Activated CD4-positive, alpha-beta memory T cell treated with anti-CD3 and anti-CD28 coated beads for 36 hours (primary cell): ENCODE measurements around the gene TAF11. TPM values are rescaled to one million over a fixed set of nuclear protein-coding genes. Genes with fewer than 3 reads are reported as not detected.
A peak's percentile ranks its signal among the peaks of the same experiment; 100 is the strongest.
"Not testable (repeated sequence)": the region's sequence is repeated elsewhere in the genome, so short reads cannot be mapped to it uniquely, and the experiment has no call there.

Source experiments
- CTCF ChIA-PET: fragments of 350-600 bp; sonication (Branson Sonifier 250); formaldehyde crosslinking; loops from one replicate; lab custom pipeline; 2021; ENCODE audit warnings: antibody characterized with exemption, inconsistent platforms; lab: Charles Lee
- POLR2A ChIA-PET: fragments of 350-600 bp; sonication (Branson Sonifier 250); formaldehyde crosslinking; loops from one replicate; lab custom pipeline; 2021; ENCODE audit warnings: antibody characterized with exemption; lab: Charles Lee
- DNase-seq: peaks from one replicate; pipeline ENCODE4 v3.0.0-alpha.2; 2020
- H3K27ac Mint-ChIP-seq: one replicate; pipeline ENCODE4 v1.8.0; 2021; ENCODE audit warnings: mixed read lengths
- H3K27me3 Mint-ChIP-seq: one replicate; pipeline ENCODE4 v1.8.0; 2021; ENCODE audit warnings: mixed read lengths
- H3K36me3 Mint-ChIP-seq: one replicate; pipeline ENCODE4 v1.8.0; 2021; ENCODE audit warnings: mixed read lengths
- H3K4me1 Mint-ChIP-seq: one replicate; pipeline ENCODE4 v1.8.0; 2021; ENCODE audit warnings: low read depth, mixed read lengths
- H3K4me3 Mint-ChIP-seq: one replicate; pipeline ENCODE4 v1.8.0; 2021; ENCODE audit warnings: mild to moderate bottlenecking, mixed read lengths
- H3K9me3 Mint-ChIP-seq: one replicate; pipeline ENCODE4 v1.8.0; 2021; ENCODE audit warnings: mixed read lengths
- intact Hi-C: fragments of 100-400 bp; cut with micrococcal nuclease; formaldehyde crosslinking; loops from one replicate; pipeline ENCODE4 v1.15.1; 2023
- total RNA-seq, 2 experiments: library from RNA; stranded (reverse); gene quantifications; one replicate each; pipeline ENCODE4 v1.2.3, GENCODE V29; 2021

Gene TAF11, protein sequence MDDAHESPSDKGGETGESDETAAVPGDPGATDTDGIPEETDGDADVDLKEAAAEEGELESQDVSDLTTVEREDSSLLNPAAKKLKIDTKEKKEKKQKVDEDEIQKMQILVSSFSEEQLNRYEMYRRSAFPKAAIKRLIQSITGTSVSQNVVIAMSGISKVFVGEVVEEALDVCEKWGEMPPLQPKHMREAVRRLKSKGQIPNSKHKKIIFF
- total RNA-seq: 10 to 100 TPM; 27.2 to 29.0 TPM

DNA sequence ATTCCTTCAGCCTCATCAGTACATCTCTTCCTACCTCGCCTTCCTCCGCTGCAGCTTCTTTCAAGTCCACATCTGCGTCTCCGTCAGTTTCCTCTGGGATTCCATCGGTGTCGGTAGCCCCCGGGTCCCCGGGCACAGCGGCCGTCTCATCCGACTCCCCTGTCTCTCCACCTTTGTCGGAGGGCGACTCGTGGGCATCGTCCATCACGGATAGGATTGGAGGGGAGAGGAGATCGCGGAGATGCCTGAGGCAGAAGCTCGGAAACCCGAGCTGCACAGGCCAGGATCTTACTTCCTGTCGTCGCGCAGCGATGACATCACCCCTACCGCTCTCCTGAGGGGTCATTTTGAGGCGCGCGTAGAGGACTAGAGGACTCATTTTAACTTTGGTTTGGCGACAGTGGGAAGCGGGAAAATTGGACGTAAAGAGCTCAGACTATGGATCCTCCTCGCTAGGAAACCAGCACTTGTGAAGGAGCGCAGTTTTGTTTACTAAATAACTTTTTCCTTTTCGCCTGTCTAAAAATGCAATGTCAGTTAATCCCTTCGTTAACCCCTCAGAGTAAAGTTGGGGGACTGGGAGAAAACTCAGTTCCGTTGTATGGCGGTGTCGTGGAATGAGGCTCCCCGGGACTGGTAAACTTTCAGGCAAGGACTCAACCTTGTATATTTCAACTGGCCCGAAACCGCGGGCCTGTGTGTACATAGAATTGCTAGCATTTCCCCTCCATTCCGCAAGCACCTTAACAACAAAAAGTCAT lies at the start of gene TAF11:
Gene TAF11 (minus strand): TSS at position 290 of the 761 bp plus-strand sequence. CDS start 85 bp downstream, at position 205.
- peaks cover 25% of the 10 kb centered on the region for H3K36me3 Mint-ChIP-seq
- CTCF ChIA-PET: interaction anchor here (0.6 to 2.5 kb wide), 9 partner anchors 25 to 371 kb away, joined by 3 to 11 read pairs (median 3); partner anchors contain the start of genes BLTP3A and SNRPC
- intact Hi-C loops: loop anchor here (1.0 to 2.0 kb wide), 2 partner anchors 95 to 131 kb away; partner anchors contain the start of genes BLTP3A and SNRPC
- peaks cover 3% of the 10 kb centered on the region for H3K9me3 Mint-ChIP-seq
- peaks cover 43% of the 10 kb centered on the region for H3K4me1 Mint-ChIP-seq
- POLR2A ChIA-PET: interaction anchor here (0.5 to 3.3 kb wide), 9 partner anchors 13 to 651 kb away, joined by 3 to 19 read pairs (median 4); partner anchors contain the start of genes BLTP3A, HMGA1 and SNRPC
- DNase-seq: peak; percentile 95
- peak within 1 kb of the TSS; percentile 98 for H3K27ac Mint-ChIP-seq
- H3K27me3 Mint-ChIP-seq: no peaks in the 10 kb centered on the region
- H3K4me3 Mint-ChIP-seq: peak within 1 kb of the TSS; percentile 100

- POLR2A ChIA-PET: no interaction called here
- Mint-ChIP-seq H3K9me3 (no peaks in the 10 kb centered on the region), H3K27ac (no peak overlapping the region), H3K4me1 (no peaks in the 10 kb centered on the region), H3K36me3 (peaks cover 1% of the 10 kb centered on the region), H3K4me3 (no peak overlapping the region), H3K27me3 (no peaks in the 10 kb centered on the region)
- DNase-seq: no peak
- intact Hi-C loops: no loop called here
- CTCF ChIA-PET: no interaction called here
These were observed 46.7 kb upstream of the TAF11 start for GRCh38 chr6:34934516-34934915.

DNA sequence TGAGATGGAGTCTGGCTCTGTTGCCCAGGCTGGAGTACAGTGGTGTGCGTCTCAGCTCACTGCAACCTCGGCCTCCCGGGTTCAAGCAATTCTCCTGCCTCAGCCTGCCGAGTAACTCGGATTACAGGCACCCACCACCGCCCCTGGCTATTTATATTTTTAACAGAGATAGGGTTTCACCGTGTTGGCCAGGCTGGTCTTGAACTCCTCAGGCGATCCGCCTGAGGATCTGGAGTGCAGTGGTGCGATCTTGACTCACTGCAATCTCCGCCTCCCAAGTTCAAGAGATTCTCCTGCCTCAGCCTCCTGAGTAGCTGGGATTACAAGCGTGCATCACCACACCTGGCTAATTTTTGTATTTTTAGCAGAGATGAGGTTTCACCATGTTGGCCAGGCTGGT lies 44.4 kb upstream of the TAF11 start:
- CTCF ChIA-PET: interaction anchor here (1.0 kb wide), 1 partner anchor 207 kb away, joined by 3 read pairs; no protein-coding TSS in a partner anchor
- POLR2A ChIA-PET, H3K36me3 Mint-ChIP-seq, intact Hi-C loops, H3K4me1 Mint-ChIP-seq, H3K9me3 Mint-ChIP-seq, H3K27ac Mint-ChIP-seq, DNase-seq, H3K4me3 Mint-ChIP-seq, H3K27me3 Mint-ChIP-seq: not testable (repeated sequence)

DNA sequence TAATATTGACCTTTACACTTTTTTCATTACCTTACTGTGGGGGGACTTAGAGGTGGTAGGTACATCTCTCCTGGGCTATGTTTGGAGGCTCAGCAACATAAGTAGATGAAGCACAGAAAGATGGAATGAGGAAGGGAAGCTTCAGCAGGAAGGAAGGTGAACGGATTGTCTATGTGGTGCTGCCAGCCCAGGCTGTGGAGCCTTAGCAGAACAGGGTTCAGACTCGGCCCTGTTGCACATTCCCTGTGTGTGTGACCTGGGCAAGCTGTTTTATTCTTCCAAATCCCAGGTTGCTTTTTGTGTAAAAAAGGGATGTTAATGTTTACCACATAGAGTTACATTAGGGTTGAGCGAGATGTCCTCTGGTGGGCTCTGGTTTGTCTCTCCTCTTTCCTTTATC lies 42.4 kb upstream of the TAF11 start:
- H3K4me1 Mint-ChIP-seq: no peaks in the 10 kb centered on the region
- ChIA-PET POLR2A (no interaction called here), CTCF (no interaction called here)
- no peak for DNase-seq
- H3K9me3 Mint-ChIP-seq: no peaks in the 10 kb centered on the region
- H3K36me3 Mint-ChIP-seq: peaks cover 1% of the 10 kb centered on the region
- no peak overlapping the region for H3K27ac Mint-ChIP-seq
- no peak overlapping the region for H3K4me3 Mint-ChIP-seq
- no peaks in the 10 kb centered on the region for H3K27me3 Mint-ChIP-seq
- intact Hi-C loops: no loop called here

DNA sequence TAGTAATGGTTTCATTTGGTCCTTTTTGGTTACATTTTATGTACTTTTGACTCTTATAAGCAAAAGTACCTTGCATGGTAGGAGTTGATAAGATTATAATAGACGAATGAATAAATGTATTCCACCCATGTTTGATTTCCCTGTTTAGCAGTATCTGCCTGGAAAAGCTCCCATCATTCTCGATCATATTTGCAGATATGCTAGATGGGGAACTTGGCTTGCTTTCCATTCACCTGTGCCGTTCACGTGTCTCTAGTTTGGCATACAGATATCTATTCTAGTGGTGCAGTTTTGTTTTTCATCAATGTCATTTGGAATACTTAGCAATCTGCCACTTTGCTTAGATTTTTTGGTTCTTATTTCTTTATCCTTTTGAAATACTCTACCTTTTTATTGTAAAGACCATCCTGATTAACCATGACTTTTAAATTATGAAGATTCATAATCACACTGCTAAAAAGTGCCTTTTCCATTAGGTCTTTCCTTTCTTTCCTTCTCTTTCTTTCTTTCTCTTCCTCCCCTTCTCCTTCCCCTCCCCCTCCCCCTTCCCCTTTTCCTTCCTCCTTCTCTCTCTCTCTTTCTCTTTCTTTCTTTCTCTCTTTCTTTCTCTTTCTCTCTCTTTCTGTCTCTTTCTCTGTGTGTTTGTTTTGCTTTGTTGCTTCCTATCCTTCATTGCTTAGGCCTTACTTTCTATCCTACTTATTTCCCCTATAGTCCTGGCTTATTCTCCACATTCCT lies 41.6 kb upstream of the TAF11 start:
- peaks cover under 1% of the 10 kb centered on the region for H3K36me3 Mint-ChIP-seq
- no peak overlapping the region for H3K27ac Mint-ChIP-seq
- no peaks in the 10 kb centered on the region for H3K27me3 Mint-ChIP-seq
- H3K4me1 Mint-ChIP-seq: no peaks in the 10 kb centered on the region
- H3K9me3 Mint-ChIP-seq: no peaks in the 10 kb centered on the region
- intact Hi-C loops: no loop called here
- POLR2A ChIA-PET: no interaction called here
- no peak for DNase-seq
- CTCF ChIA-PET: no interaction called here
- H3K4me3 Mint-ChIP-seq: no peak overlapping the region

- POLR2A ChIA-PET: no interaction called here
- H3K9me3 Mint-ChIP-seq: no peaks in the 10 kb centered on the region
- CTCF ChIA-PET: no interaction called here
These were observed 40.9 kb upstream of the TAF11 start for GRCh38 chr6:34928695-34929094.

GRCh38 chr6:34928220-34928619 lies 40.4 kb upstream of the TAF11 start:
- H3K27ac Mint-ChIP-seq: no peak overlapping the region
- H3K4me1 Mint-ChIP-seq: no peaks in the 10 kb centered on the region
- no peaks in the 10 kb centered on the region for H3K36me3 Mint-ChIP-seq
- H3K9me3 Mint-ChIP-seq: no peaks in the 10 kb centered on the region
- no peaks in the 10 kb centered on the region for H3K27me3 Mint-ChIP-seq
- CTCF ChIA-PET: no interaction called here
- intact Hi-C loops: no loop called here
- DNase-seq: no peak
- H3K4me3 Mint-ChIP-seq: no peak overlapping the region
- POLR2A ChIA-PET: no interaction called here

More at GRCh38 chr6:34928695-34929094, 40.9 kb upstream of the TAF11 start:
- no peak overlapping the region for H3K4me3 Mint-ChIP-seq
- no peak for DNase-seq
- no peaks in the 10 kb centered on the region for H3K36me3 Mint-ChIP-seq
- no peaks in the 10 kb centered on the region for H3K27me3 Mint-ChIP-seq
- no peaks in the 10 kb centered on the region for H3K4me1 Mint-ChIP-seq
- no peak overlapping the region for H3K27ac Mint-ChIP-seq
- intact Hi-C loops: no loop called here

DNA sequence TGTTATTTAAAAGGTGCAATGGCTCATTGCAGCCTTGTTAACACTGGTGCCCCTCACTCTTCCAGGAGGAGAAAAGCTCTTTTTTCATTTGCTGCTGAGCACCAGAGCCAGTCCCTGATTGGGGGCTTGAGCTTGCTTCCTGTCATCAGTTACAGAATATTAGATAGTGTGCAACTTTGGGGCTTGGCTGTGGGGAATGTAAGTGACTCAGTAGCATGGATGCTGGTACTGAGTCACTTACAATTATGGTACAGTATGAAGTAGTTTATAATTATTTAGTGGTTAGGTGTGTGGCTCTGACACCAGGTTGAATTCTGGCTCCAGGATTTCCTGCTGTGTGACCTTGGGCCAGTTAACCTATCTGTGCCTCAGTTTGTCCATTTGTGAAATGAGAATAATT lies 38.8 kb upstream of the TAF11 start:
- no peak overlapping the region for H3K27ac Mint-ChIP-seq
- peaks cover 2% of the 10 kb centered on the region for H3K4me1 Mint-ChIP-seq
- intact Hi-C loops: no loop called here
- H3K36me3 Mint-ChIP-seq: no peaks in the 10 kb centered on the region
- CTCF ChIA-PET: interaction anchor here (1.2 kb wide), 1 partner anchor 213 kb away, joined by 4 read pairs; no protein-coding TSS in a partner anchor
- POLR2A ChIA-PET: no interaction called here
- no peaks in the 10 kb centered on the region for H3K27me3 Mint-ChIP-seq
- H3K9me3 Mint-ChIP-seq: no peaks in the 10 kb centered on the region
- no peak for DNase-seq
- H3K4me3 Mint-ChIP-seq: no peak overlapping the region

DNA sequence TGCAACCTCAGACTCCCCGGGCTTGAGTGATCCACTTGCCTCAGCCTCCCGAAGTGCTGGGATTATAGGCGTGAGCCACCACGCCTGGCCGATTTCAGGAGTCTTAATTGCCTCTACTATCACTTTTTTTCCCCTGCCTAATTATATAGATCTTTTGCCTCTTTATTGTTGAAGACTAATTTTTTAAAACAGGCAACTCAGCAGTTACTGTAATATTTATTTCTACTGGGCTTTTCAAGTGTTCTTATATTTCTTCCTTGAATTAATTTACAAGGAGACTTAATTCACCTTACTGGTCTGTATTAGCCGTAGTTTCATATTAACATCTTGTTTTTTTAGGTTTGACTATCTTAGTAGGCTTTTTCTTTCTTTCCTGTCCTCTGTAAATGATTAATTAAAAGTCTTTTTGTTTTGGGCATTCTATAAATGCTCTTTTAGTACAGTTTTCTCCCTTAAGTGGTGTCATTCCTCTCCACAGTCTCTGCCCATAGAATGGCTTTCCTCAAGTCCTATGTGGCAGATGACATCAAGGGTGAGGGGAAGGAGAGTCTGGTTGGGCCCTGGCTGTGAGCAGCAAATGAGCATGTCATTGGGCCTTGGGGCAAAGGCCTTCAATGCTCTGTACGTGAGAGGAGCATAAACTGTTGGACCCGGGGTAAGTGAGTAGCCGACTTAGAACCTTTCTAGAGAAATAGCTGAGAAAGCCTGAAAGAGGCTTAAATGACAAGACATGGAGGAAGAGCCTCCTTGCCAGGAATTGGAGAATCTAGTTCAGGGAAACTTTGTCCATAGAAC lies 37.2 kb upstream of the TAF11 start:
- H3K4me1 Mint-ChIP-seq: peaks cover 2% of the 10 kb centered on the region
- ChIA-PET CTCF (no interaction called here), POLR2A (no interaction called here)

GRCh38 chr6:34922177-34922663 lies 34.4 kb upstream of the TAF11 start:
- Mint-ChIP-seq H3K9me3 (no peaks in the 10 kb centered on the region), H3K27me3 (no peaks in the 10 kb centered on the region), H3K4me1 (peaks cover 2% of the 10 kb centered on the region), H3K36me3 (peaks cover 4% of the 10 kb centered on the region), H3K27ac (no peak overlapping the region), H3K4me3 (no peak overlapping the region)
- POLR2A ChIA-PET: no interaction called here
- intact Hi-C loops: no loop called here
- CTCF ChIA-PET: no interaction called here
- DNase-seq: no peak

More for the DNA sequence above, 37.2 kb upstream of the TAF11 start:
- Mint-ChIP-seq H3K4me3 (no peak overlapping the region), H3K9me3 (no peaks in the 10 kb centered on the region), H3K27me3 (no peaks in the 10 kb centered on the region), H3K36me3 (no peaks in the 10 kb centered on the region), H3K27ac (no peak overlapping the region)
- no peak for DNase-seq
- intact Hi-C loops: no loop called here

DNA sequence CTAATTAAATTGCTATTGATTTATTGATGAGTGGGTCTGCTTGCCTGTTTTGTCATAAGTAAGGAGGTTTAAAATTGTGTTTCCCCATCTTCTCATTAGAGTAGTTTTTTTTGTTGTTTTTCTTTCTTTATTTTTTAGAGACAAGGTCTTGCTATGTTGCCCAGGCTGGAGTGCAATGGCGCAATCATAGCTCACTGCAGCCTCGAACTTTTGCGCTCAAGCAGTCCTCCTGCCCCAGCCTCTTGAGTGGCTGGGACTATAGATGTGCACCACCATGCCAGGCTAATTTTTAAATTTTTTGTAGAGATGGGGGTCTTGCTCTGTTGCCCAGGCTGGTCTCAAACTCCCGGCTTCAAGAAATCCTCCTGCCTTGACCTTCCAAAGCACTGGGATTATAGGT lies 32.3 kb upstream of the TAF11 start:
- Mint-ChIP-seq H3K27ac (no peak overlapping the region), H3K9me3 (no peaks in the 10 kb centered on the region), H3K4me1 (peaks cover 2% of the 10 kb centered on the region), H3K4me3 (no peak overlapping the region), H3K36me3 (peaks cover 4% of the 10 kb centered on the region), H3K27me3 (no peaks in the 10 kb centered on the region)
- ChIA-PET POLR2A (interaction anchor here (0.6 kb wide), 1 partner anchor 19 kb away, joined by 4 read pairs; no protein-coding TSS in a partner anchor), CTCF (no interaction called here)
- no peak for DNase-seq
- intact Hi-C loops: no loop called here
